Measurements from ENCODE around the gene GDPD5. TPM values are rescaled to one million over a fixed set of nuclear protein-coding genes. Genes with fewer than 3 reads are reported as not detected.

The GDPD5 gene
- total and polyA plus RNA-seq, 2 donors (not counting 3 experiments of a cell fraction or from before 2014, with no cell fraction given): 60.2 to 79.2 TPM

GRCh38 chr11:75513250-75513649 is 12.5 kb downstream of the GDPD5 start:
- CTCF ChIA-PET: no interaction called here
- Histone ChIP-seq H3K4me1 (ENCODE audit: control insufficient read depth, extremely low read depth, insufficient read depth, low read length) (no peaks in the 10 kb centered on the region), H3K4me2 (ENCODE audit: insufficient read depth, low read length) (no peak overlapping the region), H3K9ac (replicated peaks; ENCODE audit: extremely low read depth, insufficient read depth, low read length) (no peak overlapping the region), H2AFZ (ENCODE audit: low read depth, low read length) (no peak overlapping the region), H3K9me3 (replicated peaks; ENCODE audit: control insufficient read depth, insufficient read depth, low read length) (no peaks in the 10 kb centered on the region), H3K79me2 (ENCODE audit: control insufficient read depth, insufficient read depth, low read length) (no peaks in the 10 kb centered on the region), H3K27me3 (ENCODE audit: control insufficient read depth in 2 of 2, insufficient read depth in 2 of 2, low read length in 2 of 2) (no peaks in the 10 kb centered on the region), H3K9me1 (replicated peaks; ENCODE audit: control insufficient read depth, extremely low read depth, insufficient read depth, low read length) (no peaks in the 10 kb centered on the region), H3K4me3 (replicated peaks in 1 of 3; ENCODE audit: insufficient read depth in 1 of 3, low read depth in 1 of 3, low read length in 3 of 3) (no peak overlapping the region), H4K20me1 (replicated peaks; ENCODE audit: control insufficient read depth, extremely low read depth, insufficient read depth, low read length) (no peaks in the 10 kb centered on the region), H3K27ac (ENCODE audit: insufficient read depth, low read depth, low read length) (no peak overlapping the region), H3K36me3 (ENCODE audit: control insufficient read depth in 2 of 2, extremely low read depth in 1 of 2, insufficient read depth in 2 of 2, low read length in 2 of 2) (peaks cover 0 to 12% of the 10 kb centered on the region in 2 experiments)
- DNase-seq (ENCODE audit: low read depth, low spot score) (peak; percentile 53), FAIRE-seq (peak; percentile 71)
- intact Hi-C loops (cut with micrococcal nuclease) (no loop called here), dilution Hi-C loops (cut with MboI; ENCODE audit: extremely low pct_ligation_motif_present, low sequenced_read_pairs) (no loop called here)
- no peak for TF ChIP-seq MYC (IDR thresholded peaks at IDR 0.05; ENCODE audit: low read depth, low read length)
- TF ChIP-seq FOS (IDR thresholded peaks at IDR 0.05; ENCODE audit: borderline replicate concordance, insufficient read depth, low read length): no peak
- TF ChIP-seq EZH2 (IDR thresholded peaks at IDR 0.05; ENCODE audit: borderline replicate concordance, low read depth, low read length, severe bottlenecking): no peak
- TF ChIP-seq GATA2 (IDR thresholded peaks at IDR 0.05; ENCODE audit: insufficient read depth, insufficient read length, low read depth, low read length): no peak
- no peak for TF ChIP-seq POLR2A (IDR thresholded peaks at IDR 0.05; ENCODE audit: low read depth, low read length)
- no peak for TF ChIP-seq POLR2AphosphoS5 (IDR thresholded peaks at IDR 0.05; ENCODE audit: insufficient read depth, low read depth, low read length)
- no peak for TF ChIP-seq CTCF (IDR thresholded peaks at IDR 0.05; ENCODE audit: extremely low read depth in 1 of 2, insufficient read depth in 1 of 2, low read depth in 1 of 2, low read length in 2 of 2)
- no peak for TF ChIP-seq MAX (IDR thresholded peaks at IDR 0.05; ENCODE audit: insufficient read depth, insufficient read length)
- TF ChIP-seq JUN (IDR thresholded peaks at IDR 0.05; ENCODE audit: borderline replicate concordance, insufficient read depth, insufficient read length, low read depth): no peak
- POLR2A ChIA-PET: no interaction called here
- no TSS peak for BruUV-seq (replicated peaks)

Data from endothelial cell of umbilical vein (primary cell).